Measurements from ENCODE around the gene TRIM46. TPM values are rescaled to one million over a fixed set of nuclear protein-coding genes. Genes with fewer than 3 reads are reported as not detected.

Gene TRIM46
- polyA plus RNA-seq, 2 donors, result 0.19 to 0.47 TPM

- Histone ChIP-seq H3K36me3 (ENCODE audit: control insufficient read depth in 2 of 2, insufficient read depth in 2 of 2, low read length in 1 of 2) (peaks cover 0 to 3% of the 10 kb centered on the region in 2 donors), H3K9me3 (ENCODE audit: control insufficient read depth in 2 of 2, insufficient read depth in 1 of 2, low read depth in 1 of 2, low read length in 1 of 2) (no peaks in the 10 kb centered on the region), H3K4me3 (ENCODE audit: low read depth in 1 of 2, low read length in 2 of 2) (no peak overlapping the region), H3K4me1 (ENCODE audit: control insufficient read depth in 2 of 2, insufficient read depth in 2 of 2, low read length in 1 of 2) (peaks cover 0 to 11% of the 10 kb centered on the region in 2 donors), H3K27ac (ENCODE audit: low read depth in 2 of 2, low read length in 1 of 2) (peak overlapping the region in 1 of 2 donors; percentile 82), H3K27me3 (ENCODE audit: control insufficient read depth in 1 of 2, insufficient read depth in 2 of 2, low read length in 2 of 2) (no peaks in the 10 kb centered on the region)
- 95 to 98% methylated on average over 9 of the region's 9 CpGs for WGBS, 2 donors
These were observed 4.3 kb downstream of the TRIM46 start for GRCh38 chr1:155177918-155178281.

- peaks cover 0 to 11% of the 10 kb centered on the region in 2 donors for H3K4me1 ChIP-seq (ENCODE audit: control insufficient read depth in 2 of 2, insufficient read depth in 2 of 2, low read length in 1 of 2)
- H3K9me3 ChIP-seq (ENCODE audit: control insufficient read depth in 2 of 2, insufficient read depth in 1 of 2, low read depth in 1 of 2, low read length in 1 of 2), result no peaks in the 10 kb centered on the region
- H3K36me3 ChIP-seq (ENCODE audit: control insufficient read depth in 2 of 2, insufficient read depth in 2 of 2, low read length in 1 of 2), result peaks cover 0 to 3% of the 10 kb centered on the region in 2 donors
- no peak overlapping the region for H3K27ac ChIP-seq (ENCODE audit: low read depth in 2 of 2, low read length in 1 of 2)
- H3K27me3 ChIP-seq (ENCODE audit: control insufficient read depth in 1 of 2, insufficient read depth in 2 of 2, low read length in 2 of 2), result no peaks in the 10 kb centered on the region
- 81 to 88% methylated on average over 26 to 30 of the region's 30 CpGs for WGBS, 2 donors
- no peak overlapping the region for H3K4me3 ChIP-seq (ENCODE audit: low read depth in 1 of 2, low read length in 2 of 2)
These were observed 4.9 kb downstream of the TRIM46 start for GRCh38 chr1:155178441-155179111.

GRCh38 chr1:155179112-155180031 is 5.7 kb downstream of the TRIM46 start:
- Histone ChIP-seq H3K36me3 (ENCODE audit: control insufficient read depth in 2 of 2, insufficient read depth in 2 of 2, low read length in 1 of 2) (peaks cover 0 to 6% of the 10 kb centered on the region in 2 donors), H3K27ac (ENCODE audit: low read depth in 2 of 2, low read length in 1 of 2) (no peak overlapping the region), H3K4me1 (ENCODE audit: control insufficient read depth in 2 of 2, insufficient read depth in 2 of 2, low read length in 1 of 2) (peaks cover 0 to 11% of the 10 kb centered on the region in 2 donors), H3K4me3 (ENCODE audit: low read depth in 1 of 2, low read length in 2 of 2) (no peak overlapping the region), H3K9me3 (ENCODE audit: control insufficient read depth in 2 of 2, insufficient read depth in 1 of 2, low read depth in 1 of 2, low read length in 1 of 2) (no peaks in the 10 kb centered on the region), H3K27me3 (ENCODE audit: control insufficient read depth in 1 of 2, insufficient read depth in 2 of 2, low read length in 2 of 2) (no peaks in the 10 kb centered on the region)
- WGBS, 2 donors, result 87 to 88% methylated on average over 31 of the region's 31 CpGs

GRCh38 chr1:155181371-155182051 is 7.9 kb downstream of the TRIM46 start:
- H3K4me1 ChIP-seq (ENCODE audit: control insufficient read depth in 2 of 2, insufficient read depth in 2 of 2, low read length in 1 of 2), result peaks cover 0 to 15% of the 10 kb centered on the region in 2 donors
- WGBS, 2 donors, result 92 to 93% methylated on average over 18 of the region's 18 CpGs
- H3K36me3 ChIP-seq (ENCODE audit: control insufficient read depth in 2 of 2, insufficient read depth in 2 of 2, low read length in 1 of 2), result peaks cover 0 to 6% of the 10 kb centered on the region in 2 donors
- no peaks in the 10 kb centered on the region for H3K27me3 ChIP-seq (ENCODE audit: control insufficient read depth in 1 of 2, insufficient read depth in 2 of 2, low read length in 2 of 2)
- no peak overlapping the region for H3K4me3 ChIP-seq (ENCODE audit: low read depth in 1 of 2, low read length in 2 of 2)
- no peak overlapping the region for H3K27ac ChIP-seq (ENCODE audit: low read depth in 2 of 2, low read length in 1 of 2)
- no peaks in the 10 kb centered on the region for H3K9me3 ChIP-seq (ENCODE audit: control insufficient read depth in 2 of 2, insufficient read depth in 1 of 2, low read depth in 1 of 2, low read length in 1 of 2)

GRCh38 chr1:155182052-155182550 is 8.5 kb downstream of the TRIM46 start:
- H3K27me3 ChIP-seq (ENCODE audit: control insufficient read depth in 1 of 2, insufficient read depth in 2 of 2, low read length in 2 of 2), result no peaks in the 10 kb centered on the region

GRCh38 chr1:155183775-155184221 is 10.1 kb downstream of the TRIM46 start:
- Histone ChIP-seq H3K27ac (ENCODE audit: low read depth in 2 of 2, low read length in 1 of 2) (no peak overlapping the region), H3K27me3 (ENCODE audit: control insufficient read depth in 1 of 2, insufficient read depth in 2 of 2, low read length in 2 of 2) (no peaks in the 10 kb centered on the region), H3K4me1 (ENCODE audit: control insufficient read depth in 2 of 2, insufficient read depth in 2 of 2, low read length in 1 of 2) (peaks cover 3 to 4% of the 10 kb centered on the region in 2 donors), H3K4me3 (ENCODE audit: low read depth in 1 of 2, low read length in 2 of 2) (no peak overlapping the region), H3K36me3 (ENCODE audit: control insufficient read depth in 2 of 2, insufficient read depth in 2 of 2, low read length in 1 of 2) (peaks cover 0 to 9% of the 10 kb centered on the region in 2 donors), H3K9me3 (ENCODE audit: control insufficient read depth in 2 of 2, insufficient read depth in 1 of 2, low read depth in 1 of 2, low read length in 1 of 2) (no peaks in the 10 kb centered on the region)
- 88 to 91% methylated on average over 20 of the region's 20 CpGs for WGBS, 2 donors

More at GRCh38 chr1:155182052-155182550, 8.5 kb downstream of the TRIM46 start:
- Histone ChIP-seq H3K4me3 (ENCODE audit: low read depth in 1 of 2, low read length in 2 of 2) (no peak overlapping the region), H3K4me1 (ENCODE audit: control insufficient read depth in 2 of 2, insufficient read depth in 2 of 2, low read length in 1 of 2) (peaks cover 3 to 11% of the 10 kb centered on the region in 2 donors), H3K27ac (ENCODE audit: low read depth in 2 of 2, low read length in 1 of 2) (no peak overlapping the region), H3K36me3 (ENCODE audit: control insufficient read depth in 2 of 2, insufficient read depth in 2 of 2, low read length in 1 of 2) (peaks cover 0 to 8% of the 10 kb centered on the region in 2 donors), H3K9me3 (ENCODE audit: control insufficient read depth in 2 of 2, insufficient read depth in 1 of 2, low read depth in 1 of 2, low read length in 1 of 2) (no peaks in the 10 kb centered on the region)
- 87 to 89% methylated on average over 7 of the region's 7 CpGs for WGBS, 2 donors

- WGBS, 2 donors, result 89 to 90% methylated on average over 4 of the region's 4 CpGs
- Histone ChIP-seq H3K27ac (ENCODE audit: low read depth in 2 of 2, low read length in 1 of 2) (peak overlapping the region in 1 of 2 donors; percentile 52), H3K4me1 (ENCODE audit: control insufficient read depth in 2 of 2, insufficient read depth in 2 of 2, low read length in 1 of 2) (peaks cover 3 to 4% of the 10 kb centered on the region in 2 donors), H3K9me3 (ENCODE audit: control insufficient read depth in 2 of 2, insufficient read depth in 1 of 2, low read depth in 1 of 2, low read length in 1 of 2) (no peaks in the 10 kb centered on the region), H3K27me3 (ENCODE audit: control insufficient read depth in 1 of 2, insufficient read depth in 2 of 2, low read length in 2 of 2) (no peaks in the 10 kb centered on the region), H3K36me3 (ENCODE audit: control insufficient read depth in 2 of 2, insufficient read depth in 2 of 2, low read length in 1 of 2) (peaks cover 0 to 8% of the 10 kb centered on the region in 2 donors), H3K4me3 (ENCODE audit: low read depth in 1 of 2, low read length in 2 of 2) (no peak overlapping the region)
These were observed 10.7 kb downstream of the TRIM46 start for GRCh38 chr1:155184351-155184811.

GRCh38 chr1:155184835-155185782 is 11.5 kb downstream of the TRIM46 start:
- H3K27ac ChIP-seq (ENCODE audit: low read depth in 2 of 2, low read length in 1 of 2), result peak overlapping the region; percentile 51 to 52
- peaks cover 3 to 4% of the 10 kb centered on the region in 2 donors for H3K4me1 ChIP-seq (ENCODE audit: control insufficient read depth in 2 of 2, insufficient read depth in 2 of 2, low read length in 1 of 2)
- no peaks in the 10 kb centered on the region for H3K9me3 ChIP-seq (ENCODE audit: control insufficient read depth in 2 of 2, insufficient read depth in 1 of 2, low read depth in 1 of 2, low read length in 1 of 2)
- WGBS, 2 donors, result 41 to 66% methylated on average over 21 of the region's 21 CpGs
- H3K27me3 ChIP-seq (ENCODE audit: control insufficient read depth in 1 of 2, insufficient read depth in 2 of 2, low read length in 2 of 2), result no peaks in the 10 kb centered on the region
- H3K4me3 ChIP-seq (ENCODE audit: low read depth in 1 of 2, low read length in 2 of 2), result no peak overlapping the region
- H3K36me3 ChIP-seq (ENCODE audit: control insufficient read depth in 2 of 2, insufficient read depth in 2 of 2, low read length in 1 of 2), result peaks cover 0 to 5% of the 10 kb centered on the region in 2 donors

Data from esophagus (tissue), 2 donors.